Activated CD4-positive, alpha-beta T cell treated with anti-CD3 and anti-CD28 coated beads, Interleukin-2, amount 10 ng/mL, durations not matched to agents 7 days and 5 days (primary cell): ENCODE measurements around the gene PTPRE. TPM values are rescaled to one million over a fixed set of nuclear protein-coding genes. Genes with fewer than 3 reads are reported as not detected.

Experiments used
- CTCF ChIA-PET: fragments of 350-600 bp; sonication (Branson Sonifier 250); formaldehyde crosslinking; loops from one replicate; lab custom pipeline; 2021; ENCODE audit warnings: antibody characterized with exemption; lab: Charles Lee
- POLR2A ChIA-PET: fragments of 350-600 bp; sonication (Branson Sonifier 250); formaldehyde crosslinking; loops from one replicate; lab custom pipeline; 2021; ENCODE audit warnings: antibody characterized with exemption; lab: Charles Lee
- DNase-seq: peaks from one replicate; pipeline ENCODE4 v3.0.0-alpha.2; 2020
- H3K27ac Mint-ChIP-seq: one replicate; pipeline ENCODE4 v1.8.0; 2021; ENCODE audit warnings: mild to moderate bottlenecking, moderate library complexity, mixed read lengths
- H3K27me3 Mint-ChIP-seq: one replicate; pipeline ENCODE4 v1.8.0; 2021; ENCODE audit warnings: mixed read lengths
- H3K36me3 Mint-ChIP-seq: one replicate; pipeline ENCODE4 v1.8.0; 2021; ENCODE audit warnings: low read depth, mixed read lengths
- H3K4me1 Mint-ChIP-seq: one replicate; pipeline ENCODE4 v1.8.0; 2021; ENCODE audit warnings: mixed read lengths
- H3K4me3 Mint-ChIP-seq: one replicate; pipeline ENCODE4 v1.8.0; 2021; ENCODE audit warnings: mild to moderate bottlenecking, moderate library complexity, mixed read lengths
- H3K9me3 Mint-ChIP-seq: one replicate; pipeline ENCODE4 v1.8.0; 2021; ENCODE audit warnings: mixed read lengths
- total RNA-seq, 2 experiments: library from RNA; stranded (reverse); gene quantifications; one replicate each; pipeline ENCODE4 v1.2.3, GENCODE V29; 2021

Gene PTPRE
- total RNA-seq, 2 experiments from 2014 or later: 24.1 to 25.6 TPM

DNA sequence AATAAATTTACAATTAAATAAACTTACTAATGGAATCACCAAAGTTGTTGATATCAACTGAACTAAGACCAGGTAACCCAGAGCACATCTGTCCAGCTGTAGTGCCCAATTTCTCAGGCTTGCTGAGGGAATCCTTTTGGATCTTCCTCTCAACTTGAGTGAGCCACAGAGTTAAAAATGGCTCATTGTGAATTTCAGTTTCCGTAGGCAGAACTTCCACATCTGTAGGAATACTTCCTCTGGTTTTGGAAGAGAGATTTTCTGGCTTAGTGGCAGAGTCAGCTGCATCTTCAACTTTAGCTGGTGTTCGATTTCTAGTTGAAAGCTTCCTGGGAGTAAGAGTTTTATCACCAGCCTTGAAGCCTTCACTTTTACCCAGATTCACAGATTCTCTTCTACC lies 208.0 kb downstream of the PTPRE start:
- Mint-ChIP-seq H3K27me3 (no peaks in the 10 kb centered on the region), H3K27ac (no peak overlapping the region), H3K9me3 (no peaks in the 10 kb centered on the region), H3K36me3 (peaks cover 80% of the 10 kb centered on the region), H3K4me1 (peaks cover 45% of the 10 kb centered on the region), H3K4me3 (no peak overlapping the region)
- no peak for DNase-seq
- CTCF ChIA-PET: interaction anchor here (5.1 kb wide), 1 partner anchor 11 kb away, joined by 19 read pairs; no protein-coding TSS in a partner anchor
- POLR2A ChIA-PET: interaction anchor here (0.6 kb wide), 1 partner anchor 23 kb away, joined by 3 read pairs; no protein-coding TSS in a partner anchor

DNA sequence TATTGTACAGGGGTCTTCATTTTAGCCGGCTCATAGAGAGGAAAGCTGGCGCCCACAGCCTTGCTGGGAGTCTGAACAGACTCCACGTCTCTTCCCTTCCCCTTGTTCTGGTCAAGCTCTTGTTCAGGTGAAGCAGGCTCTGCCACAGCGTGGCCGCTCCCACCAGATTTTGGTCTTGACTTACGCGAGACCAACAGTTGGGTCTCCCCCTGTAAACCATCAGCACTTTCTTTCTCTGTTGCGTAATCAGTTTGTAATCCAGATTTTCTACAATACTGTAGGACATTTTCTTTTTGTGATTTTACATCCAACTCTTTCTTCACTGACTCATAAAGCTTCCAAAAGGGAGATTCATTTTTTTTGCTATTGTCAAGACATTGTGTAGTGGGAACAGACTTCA lies 208.5 kb downstream of the PTPRE start:
- Mint-ChIP-seq H3K27me3 (no peaks in the 10 kb centered on the region), H3K36me3 (peaks cover 81% of the 10 kb centered on the region), H3K4me3 (no peak overlapping the region), H3K27ac (peak overlapping the region; percentile 3), H3K9me3 (no peaks in the 10 kb centered on the region), H3K4me1 (peaks cover 50% of the 10 kb centered on the region)
- POLR2A ChIA-PET: interaction anchor here (0.6 kb wide), 1 partner anchor 23 kb away, joined by 3 read pairs; no protein-coding TSS in a partner anchor
- DNase-seq: no peak
- CTCF ChIA-PET: interaction anchor here (1.1 to 5.1 kb wide), 2 partner anchors 12 to 17 kb away, joined by 4 to 19 read pairs; no protein-coding TSS in a partner anchor

DNA sequence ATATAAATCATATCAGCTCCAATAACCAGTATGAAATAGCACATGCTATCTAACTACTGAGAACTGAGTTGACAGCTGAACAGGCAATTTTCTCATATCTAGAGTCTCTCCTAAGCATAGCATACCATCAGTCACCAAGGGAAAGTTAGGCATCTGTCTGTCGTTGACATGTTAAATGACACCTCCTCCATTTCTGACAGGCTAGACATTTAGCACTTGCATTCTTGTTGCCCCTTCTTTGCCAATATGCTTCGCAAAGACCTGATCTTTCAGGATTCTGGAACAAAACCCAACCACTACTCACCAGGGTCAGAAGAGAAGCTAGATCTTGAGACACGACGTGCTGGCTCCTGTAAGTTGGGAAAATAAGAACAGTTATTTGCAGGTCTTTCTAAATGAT lies 209.3 kb downstream of the PTPRE start:
- ChIA-PET POLR2A (no interaction called here), CTCF (interaction anchor here (0.9 to 5.1 kb wide), 4 partner anchors 9 to 96 kb away, joined by 3 to 19 read pairs (median 5); no protein-coding TSS in a partner anchor)
- DNase-seq: no peak
- Mint-ChIP-seq H3K27me3 (no peaks in the 10 kb centered on the region), H3K36me3 (peaks cover 85% of the 10 kb centered on the region), H3K27ac (peak overlapping the region; percentile 54), H3K4me1 (peaks cover 57% of the 10 kb centered on the region), H3K4me3 (no peak overlapping the region), H3K9me3 (no peaks in the 10 kb centered on the region)

DNA sequence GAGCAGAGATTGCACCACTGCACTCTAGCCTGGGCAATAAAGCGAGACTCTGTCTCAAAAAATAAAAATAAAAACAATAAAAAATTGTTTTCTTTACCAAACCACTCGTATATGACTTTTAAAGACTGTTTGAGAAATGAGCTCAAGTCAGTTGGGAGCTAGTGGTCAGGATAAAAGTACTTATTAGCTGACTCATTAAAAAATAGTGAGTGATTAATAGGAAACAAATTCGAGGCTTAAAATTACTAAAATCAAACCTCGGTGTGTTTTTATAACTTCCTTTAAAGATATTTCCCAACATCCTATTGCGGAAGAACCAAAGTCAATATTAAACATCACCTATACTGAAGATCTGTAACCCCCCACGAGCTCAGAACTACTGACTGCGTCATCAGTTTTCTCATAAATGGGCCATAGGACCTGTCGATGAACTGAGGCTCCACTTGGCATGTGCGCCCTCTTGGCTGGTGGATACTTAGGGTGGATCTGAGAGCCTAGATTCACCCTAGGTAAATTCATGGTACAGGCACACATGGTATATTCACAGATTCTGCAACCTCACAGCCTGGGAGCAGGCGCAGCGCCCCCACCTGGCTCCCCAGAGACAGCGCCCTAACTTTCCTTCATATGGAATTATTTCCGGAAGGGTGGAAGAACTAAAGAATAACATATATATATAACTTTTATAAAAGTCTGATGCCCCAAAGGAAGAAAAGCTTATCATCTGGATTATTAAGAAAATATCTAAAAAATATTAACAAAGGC lies 210.1 kb downstream of the PTPRE start:
- Mint-ChIP-seq H3K27ac (no peak overlapping the region), H3K36me3 (peaks cover 81% of the 10 kb centered on the region), H3K4me1 (peaks cover 55% of the 10 kb centered on the region), H3K4me3 (no peak overlapping the region), H3K27me3 (no peaks in the 10 kb centered on the region), H3K9me3 (no peaks in the 10 kb centered on the region)
- CTCF ChIA-PET: interaction anchor here (0.9 to 2.6 kb wide), 3 partner anchors 10 to 95 kb away, joined by 3 to 6 read pairs (median 3); no protein-coding TSS in a partner anchor
- POLR2A ChIA-PET: no interaction called here
- DNase-seq: no peak

DNA sequence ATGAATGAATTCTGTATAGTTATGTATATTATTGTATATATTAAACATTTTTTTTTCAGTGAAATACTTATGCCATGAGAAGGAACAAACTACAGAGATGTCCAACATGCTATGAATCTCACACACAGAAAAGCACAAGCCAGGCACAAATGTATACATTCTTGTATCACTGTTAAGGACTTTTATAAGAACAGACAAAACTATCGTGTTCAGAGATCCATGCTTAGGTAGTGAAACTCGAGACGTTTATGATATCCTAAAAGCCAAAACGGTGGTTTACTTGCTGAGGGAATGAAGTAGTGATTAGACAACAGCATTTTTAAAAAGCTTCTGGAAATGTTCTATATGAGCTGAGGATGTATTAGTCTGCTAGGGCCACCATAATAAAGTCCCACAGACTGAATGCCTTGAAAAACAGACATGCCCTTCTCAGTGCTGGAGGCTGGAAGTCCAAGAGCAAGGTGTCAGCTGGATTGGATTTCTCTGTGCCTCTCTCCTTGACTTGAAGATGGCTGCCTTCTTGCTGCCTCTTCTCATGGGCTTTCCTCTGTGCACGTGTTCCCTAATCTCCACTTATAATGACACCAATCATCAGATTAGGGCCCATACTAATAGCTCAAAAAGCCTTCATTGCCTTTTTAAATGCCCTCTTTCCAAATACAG lies 215.0 kb downstream of the PTPRE start:
- H3K4me1 Mint-ChIP-seq: peaks cover 64% of the 10 kb centered on the region
- ChIA-PET POLR2A (no interaction called here), CTCF (interaction anchor here (0.9 to 2.6 kb wide), 2 partner anchors 15 to 26 kb away, joined by 3 to 7 read pairs; no protein-coding TSS in a partner anchor)
- no peaks in the 10 kb centered on the region for H3K27me3 Mint-ChIP-seq
- no peaks in the 10 kb centered on the region for H3K9me3 Mint-ChIP-seq
- peak overlapping the region; percentile 44 for H3K4me3 Mint-ChIP-seq
- peaks cover 72% of the 10 kb centered on the region for H3K36me3 Mint-ChIP-seq
- H3K27ac Mint-ChIP-seq: peak overlapping the region; percentile 73
- DNase-seq: no peak

DNA sequence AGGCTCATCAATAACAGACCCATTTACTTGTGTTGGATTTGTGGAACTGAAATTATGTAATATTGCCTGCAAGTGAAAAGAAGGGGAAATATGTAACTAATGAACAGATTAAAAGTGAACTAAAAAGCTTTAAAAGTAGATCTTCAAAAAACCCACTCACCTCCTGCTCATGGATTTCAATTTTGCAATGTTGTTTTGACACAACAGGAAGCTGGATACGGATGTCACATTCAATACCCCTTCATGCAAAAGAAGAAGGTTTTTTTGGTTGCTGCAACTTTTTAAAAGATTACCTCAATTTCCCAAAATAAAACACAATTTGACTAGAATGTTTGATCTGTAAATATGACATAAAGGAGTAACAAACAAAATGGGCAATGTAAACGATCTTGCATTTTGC lies 216.0 kb downstream of the PTPRE start:
- no peak for DNase-seq
- peak overlapping the region; percentile 96 for H3K4me3 Mint-ChIP-seq
- peak overlapping the region; percentile 70 for H3K27ac Mint-ChIP-seq
- H3K36me3 Mint-ChIP-seq: peaks cover 65% of the 10 kb centered on the region
- peaks cover 68% of the 10 kb centered on the region for H3K4me1 Mint-ChIP-seq
- H3K27me3 Mint-ChIP-seq: no peaks in the 10 kb centered on the region
- ChIA-PET POLR2A (no interaction called here), CTCF (interaction anchor here (0.9 to 2.6 kb wide), 3 partner anchors 16 to 43 kb away, joined by 3 to 7 read pairs (median 3); no protein-coding TSS in a partner anchor)
- no peaks in the 10 kb centered on the region for H3K9me3 Mint-ChIP-seq

DNA sequence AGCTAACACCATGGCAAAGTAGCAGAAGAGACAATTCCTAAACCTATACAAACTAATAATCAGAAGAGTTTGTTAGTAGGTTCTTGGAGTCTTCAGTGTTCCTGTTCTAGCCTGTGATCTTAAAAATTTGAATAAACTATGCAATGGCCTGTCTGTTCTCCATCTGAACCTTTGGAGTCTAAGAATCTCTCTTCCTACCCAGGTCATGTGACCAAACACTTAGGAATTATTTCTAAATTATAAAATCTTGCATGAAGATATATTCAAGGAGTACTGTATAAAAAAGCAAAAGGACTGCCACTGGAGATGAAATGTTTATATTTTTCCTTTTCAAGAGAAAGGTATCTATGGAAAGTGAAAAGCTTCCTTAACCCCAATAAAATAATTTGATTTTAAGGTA lies 216.9 kb downstream of the PTPRE start:
- no peak for DNase-seq
- Mint-ChIP-seq H3K27ac (peak overlapping the region; percentile 96), H3K9me3 (no peaks in the 10 kb centered on the region), H3K27me3 (no peaks in the 10 kb centered on the region), H3K36me3 (peaks cover 59% of the 10 kb centered on the region), H3K4me1 (peaks cover 65% of the 10 kb centered on the region), H3K4me3 (peak overlapping the region; percentile 96)
- POLR2A ChIA-PET: no interaction called here
- CTCF ChIA-PET: interaction anchor here (1.5 to 2.6 kb wide), 3 partner anchors 11 to 44 kb away, joined by 3 to 7 read pairs (median 3); no protein-coding TSS in a partner anchor

DNA sequence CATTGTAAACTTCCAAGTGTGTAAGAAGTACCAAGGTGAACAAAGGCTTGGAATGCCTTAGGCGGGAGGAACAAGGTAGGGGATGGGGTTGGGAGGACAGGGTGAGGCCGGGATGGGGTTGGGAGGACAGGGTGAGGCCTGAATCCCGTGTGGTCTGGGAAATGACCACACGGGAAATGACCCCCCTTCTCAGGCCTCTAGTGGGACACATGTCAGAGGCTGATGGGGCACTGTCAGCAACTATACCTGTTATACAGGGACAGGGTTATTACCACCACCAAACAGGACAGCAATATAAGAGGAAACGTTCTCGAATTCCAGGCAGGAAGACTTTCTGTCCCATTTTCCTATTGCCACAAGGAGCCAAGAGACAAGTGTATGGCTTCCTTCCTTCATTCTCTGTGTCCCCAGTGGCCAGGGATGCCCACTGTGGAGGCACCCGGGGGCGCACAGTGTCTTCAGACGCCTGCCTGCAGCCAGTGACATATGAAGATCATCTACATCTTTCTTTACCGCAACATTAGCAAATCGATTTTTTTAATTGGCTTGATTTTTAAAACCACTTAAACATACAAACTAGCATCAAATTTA lies 218.0 kb downstream of the PTPRE start:
- ChIA-PET POLR2A (interaction anchor here (0.7 kb wide), 1 partner anchor 235 kb away, joined by 3 read pairs; no protein-coding TSS in a partner anchor), CTCF (interaction anchor here (1.1 to 1.5 kb wide), 3 partner anchors 12 to 89 kb away, joined by 3 read pairs; no protein-coding TSS in a partner anchor)
- H3K27ac Mint-ChIP-seq: peak overlapping the region; percentile 96
- H3K4me1 Mint-ChIP-seq: peaks cover 56% of the 10 kb centered on the region
- H3K9me3 Mint-ChIP-seq: no peaks in the 10 kb centered on the region
- DNase-seq: no peak
- H3K36me3 Mint-ChIP-seq: peaks cover 48% of the 10 kb centered on the region
- H3K4me3 Mint-ChIP-seq: peak overlapping the region; percentile 96
- peaks cover 4% of the 10 kb centered on the region for H3K27me3 Mint-ChIP-seq

DNA sequence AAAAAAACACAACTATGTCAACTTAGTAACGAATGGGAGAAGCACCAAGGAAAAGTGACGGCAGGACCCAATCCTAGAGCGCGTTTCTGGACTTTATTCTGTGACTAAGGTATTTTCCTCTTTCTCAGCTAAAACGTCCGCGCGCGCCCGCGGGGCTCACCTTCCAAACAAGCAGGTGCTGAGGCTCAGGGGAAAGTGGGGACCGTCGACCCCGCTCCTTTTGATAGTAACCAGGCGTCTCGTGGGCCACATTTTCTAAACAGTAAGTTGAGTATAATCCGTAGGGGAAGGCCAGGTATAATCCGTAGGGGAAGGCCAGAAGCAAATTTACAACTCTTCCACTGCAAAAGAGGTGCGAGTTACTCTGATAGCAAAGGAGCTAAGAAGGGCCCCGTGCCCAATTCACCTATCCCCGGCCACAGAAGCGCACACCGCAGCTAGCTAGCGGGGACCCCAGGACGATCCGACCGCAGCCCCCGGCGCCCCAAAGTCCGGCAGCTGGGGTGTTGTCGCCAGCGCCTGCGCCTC lies 218.6 kb downstream of the PTPRE start:
- peak; percentile 31 for DNase-seq
- peak overlapping the region; percentile 96 for H3K4me3 Mint-ChIP-seq
- no peaks in the 10 kb centered on the region for H3K9me3 Mint-ChIP-seq
- peaks cover 50% of the 10 kb centered on the region for H3K4me1 Mint-ChIP-seq
- peaks cover 47% of the 10 kb centered on the region for H3K36me3 Mint-ChIP-seq
- H3K27ac Mint-ChIP-seq: peak overlapping the region; percentile 96
- peaks cover 6% of the 10 kb centered on the region for H3K27me3 Mint-ChIP-seq
- CTCF ChIA-PET: interaction anchor here (0.7 to 1.4 kb wide), 7 partner anchors 11 to 90 kb away, joined by 3 to 4 read pairs (median 3); no protein-coding TSS in a partner anchor
- POLR2A ChIA-PET: interaction anchor here (0.8 kb wide), 1 partner anchor 73 kb away, joined by 3 read pairs; no protein-coding TSS in a partner anchor

DNA sequence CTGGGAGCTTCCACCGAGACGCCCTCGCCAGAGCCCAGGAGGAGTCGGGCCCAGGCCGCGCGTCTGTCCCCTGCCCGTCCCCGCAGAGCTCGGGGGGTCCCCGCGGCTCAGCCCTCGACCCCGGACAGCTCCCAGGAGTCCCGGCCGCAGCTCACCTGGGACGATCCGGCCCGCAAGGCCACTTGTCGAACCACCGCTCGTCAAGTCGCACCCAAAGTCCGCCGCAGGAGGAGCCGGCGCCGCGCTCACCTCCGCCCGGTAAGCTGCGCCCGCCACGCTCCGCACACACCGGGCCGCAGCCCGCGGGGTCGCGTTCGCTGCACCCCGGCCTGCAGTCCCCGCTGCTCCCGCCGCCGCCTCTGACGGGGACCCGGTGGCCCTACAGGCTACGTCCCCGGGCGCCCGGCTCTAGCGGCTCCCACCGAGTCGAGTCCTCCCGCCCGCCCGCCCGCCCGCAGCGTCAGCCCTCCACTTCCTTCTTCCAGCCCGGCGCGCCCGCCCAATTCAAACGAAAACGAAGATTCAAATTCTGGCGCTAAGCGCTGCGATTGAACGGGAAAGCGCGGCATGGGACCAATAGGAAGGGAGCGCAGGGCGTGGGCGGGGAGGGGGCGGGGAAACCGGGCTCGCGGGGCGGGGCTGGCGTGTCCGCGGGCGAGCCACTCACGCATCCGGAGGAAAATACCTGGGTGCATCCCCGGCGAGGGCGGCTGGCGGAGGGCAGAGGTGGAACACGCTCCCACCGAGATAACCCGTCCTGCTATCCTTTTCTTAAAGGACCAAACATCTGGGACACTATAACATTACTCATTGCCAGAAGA lies 219.3 kb downstream of the PTPRE start, which contains the start of gene MKI67:
TSS of gene MKI67 (minus strand) at position 480 of the 821 bp plus-strand sequence. CDS start 756 bp downstream, outside the sequence.
- Mint-ChIP-seq H3K9me3 (no peaks in the 10 kb centered on the region), H3K27me3 (peaks cover 6% of the 10 kb centered on the region), H3K36me3 (peaks cover 41% of the 10 kb centered on the region), H3K4me1 (peaks cover 44% of the 10 kb centered on the region), H3K4me3 (peak within 1 kb of the TSS; percentile 96), H3K27ac (peak within 1 kb of the TSS; percentile 96)
- peak; percentile 95 for DNase-seq
- POLR2A ChIA-PET: interaction anchor here (0.7 to 0.8 kb wide), 2 partner anchors 19 to 74 kb away, joined by 3 to 4 read pairs; no protein-coding TSS in a partner anchor
- CTCF ChIA-PET: interaction anchor here (0.7 to 1.4 kb wide), 9 partner anchors 11 to 91 kb away, joined by 3 to 4 read pairs (median 3); no protein-coding TSS in a partner anchor

DNA sequence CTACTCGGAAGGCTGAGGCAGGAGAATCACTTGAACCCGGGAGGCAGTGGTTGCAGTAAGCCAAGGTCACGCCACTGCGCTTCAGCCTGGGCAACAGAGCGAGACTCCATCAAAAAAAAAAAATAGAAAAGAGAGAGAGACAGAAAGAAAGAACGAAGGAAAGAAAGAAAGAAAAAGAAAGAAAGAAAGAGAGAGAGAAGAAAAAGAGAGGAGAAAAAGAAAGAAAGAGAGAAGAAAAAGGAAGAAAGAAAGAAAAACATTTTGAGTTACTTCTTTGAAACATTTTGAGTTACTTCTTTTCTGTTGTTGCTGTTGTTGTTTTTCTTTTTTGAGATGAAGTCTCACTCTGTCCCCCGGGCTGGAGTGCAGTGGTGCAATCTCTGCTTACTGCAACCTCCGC lies 221.7 kb downstream of the PTPRE start:
- no peak overlapping the region for H3K4me3 Mint-ChIP-seq
- CTCF ChIA-PET: interaction anchor here (1.0 kb wide), 1 partner anchor 22 kb away, joined by 4 read pairs; no protein-coding TSS in a partner anchor
- no peaks in the 10 kb centered on the region for H3K9me3 Mint-ChIP-seq
- peaks cover 24% of the 10 kb centered on the region for H3K4me1 Mint-ChIP-seq
- no peak overlapping the region for H3K27ac Mint-ChIP-seq
- H3K27me3 Mint-ChIP-seq: peaks cover 12% of the 10 kb centered on the region
- POLR2A ChIA-PET: no interaction called here
- no peak for DNase-seq
- peaks cover 21% of the 10 kb centered on the region for H3K36me3 Mint-ChIP-seq
